Measurements from ENCODE around the gene CPNE8. TPM values are rescaled to one million over a fixed set of nuclear protein-coding genes. Genes with fewer than 3 reads are reported as not detected.

The CPNE8 gene
- total RNA-seq, 1 experiment from 2014 or later, result 13.5 TPM

DNA sequence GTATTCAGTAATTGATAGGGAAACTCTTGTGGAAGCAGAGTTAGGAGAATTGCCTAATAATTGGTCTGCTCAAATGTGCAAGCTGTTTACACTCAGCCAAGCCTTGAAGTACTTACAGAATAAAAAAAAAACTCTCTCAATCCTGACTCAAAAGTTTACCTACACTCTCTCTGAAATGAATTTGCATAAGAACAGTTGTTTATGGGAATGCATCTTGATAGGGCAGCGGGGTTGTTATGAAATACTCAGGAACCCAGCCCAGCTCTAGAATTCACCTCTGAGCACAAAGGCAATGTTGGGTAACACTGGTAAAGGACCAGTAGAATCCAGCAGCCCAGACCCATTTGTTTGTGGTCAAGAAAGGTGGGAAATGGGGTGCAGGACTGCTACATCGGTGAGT is 267.0 kb downstream of the CPNE8 start:
- no TSS peak for BruUV-seq (replicated peaks)
- no peaks in the 10 kb centered on the region for H3K4me1 Mint-ChIP-seq (ENCODE audit: low read depth, unreplicated experiment)
- Histone ChIP-seq H3K9me3 (no peaks in the 10 kb centered on the region), H3K27me3 (replicated peaks; ENCODE audit: control insufficient read depth, insufficient read depth, low read length) (no peaks in the 10 kb centered on the region), H3K4me1 (no peaks in the 10 kb centered on the region), H3K36me3 (ENCODE audit: control insufficient read depth, insufficient read depth, low read length) (no peaks in the 10 kb centered on the region), H3K4me3 (ENCODE audit: low read depth, low read length) (no peak overlapping the region)
- no peak overlapping the region for H3K27ac Mint-ChIP-seq (ENCODE audit: unreplicated experiment)
- ChIA-PET POLR2A (no interaction called here), CTCF (no interaction called here)
- no peaks in the 10 kb centered on the region for H3K9me3 Mint-ChIP-seq (ENCODE audit: unreplicated experiment)
- no peak for DNase-seq
- intact Hi-C loops (cut with micrococcal nuclease; ENCODE audit: unreplicated experiment), result no loop called here
- TF ChIP-seq CTCF (IDR thresholded peaks at IDR 0.05; ENCODE audit: insufficient read depth in 1 of 2, low read depth in 1 of 2, low read length in 1 of 2, severe bottlenecking in 1 of 2, unreplicated experiment in 1 of 2), result no peak
- H3K27me3 Mint-ChIP-seq (ENCODE audit: insufficient read depth, unreplicated experiment), result peaks cover 3% of the 10 kb centered on the region
- no peak overlapping the region for H3K4me3 Mint-ChIP-seq (ENCODE audit: unreplicated experiment)
- no peaks in the 10 kb centered on the region for H3K36me3 Mint-ChIP-seq (ENCODE audit: insufficient read depth, unreplicated experiment)

DNA sequence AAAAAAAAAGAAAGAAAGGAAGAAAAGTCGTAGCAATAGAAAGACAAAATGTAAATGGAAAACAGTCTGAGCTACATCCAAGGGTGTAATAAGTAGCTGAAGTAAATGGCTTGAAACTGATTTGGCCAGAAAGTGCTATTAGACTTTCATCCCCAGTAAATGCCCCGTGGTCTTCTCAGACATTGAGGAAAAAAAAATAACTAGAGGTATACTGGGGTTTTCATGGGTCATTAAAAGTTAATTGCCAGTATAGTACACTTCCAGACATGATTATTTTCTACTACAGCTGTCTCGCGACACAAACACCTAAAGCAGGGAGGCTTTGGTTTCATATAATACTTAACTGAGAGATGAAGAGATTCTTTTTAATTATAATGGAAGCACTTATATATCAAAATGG is 271.9 kb downstream of the CPNE8 start:
- Mint-ChIP-seq H3K4me3 (ENCODE audit: unreplicated experiment) (no peak overlapping the region), H3K9me3 (ENCODE audit: unreplicated experiment) (no peaks in the 10 kb centered on the region), H3K36me3 (ENCODE audit: insufficient read depth, unreplicated experiment) (no peaks in the 10 kb centered on the region), H3K4me1 (ENCODE audit: low read depth, unreplicated experiment) (no peaks in the 10 kb centered on the region), H3K27ac (ENCODE audit: unreplicated experiment) (no peak overlapping the region), H3K27me3 (ENCODE audit: insufficient read depth, unreplicated experiment) (peaks cover 7% of the 10 kb centered on the region)
- H3K36me3 ChIP-seq (ENCODE audit: control insufficient read depth, insufficient read depth, low read length), result no peaks in the 10 kb centered on the region
- BruUV-seq (replicated peaks), result no TSS peak
- ChIA-PET POLR2A (no interaction called here), CTCF (no interaction called here)
- H3K4me3 ChIP-seq (ENCODE audit: low read depth, low read length), result no peak overlapping the region
- H3K27me3 ChIP-seq (replicated peaks; ENCODE audit: control insufficient read depth, insufficient read depth, low read length), result no peaks in the 10 kb centered on the region
- H3K9me3 ChIP-seq, result no peaks in the 10 kb centered on the region
- no peak for DNase-seq
- intact Hi-C loops (cut with micrococcal nuclease; ENCODE audit: unreplicated experiment), result no loop called here
- H3K4me1 ChIP-seq, result no peaks in the 10 kb centered on the region
- no peak for TF ChIP-seq CTCF (IDR thresholded peaks at IDR 0.05; ENCODE audit: insufficient read depth in 1 of 2, low read depth in 1 of 2, low read length in 1 of 2, severe bottlenecking in 1 of 2, unreplicated experiment in 1 of 2)

- no peak overlapping the region for H3K27ac Mint-ChIP-seq (ENCODE audit: unreplicated experiment)
- H3K9me3 ChIP-seq, result no peaks in the 10 kb centered on the region
- intact Hi-C loops (cut with micrococcal nuclease; ENCODE audit: unreplicated experiment), result no loop called here
- H3K27me3 Mint-ChIP-seq (ENCODE audit: insufficient read depth, unreplicated experiment), result peaks cover 6% of the 10 kb centered on the region
- H3K9me3 Mint-ChIP-seq (ENCODE audit: unreplicated experiment), result peaks cover 12% of the 10 kb centered on the region
- H3K4me1 Mint-ChIP-seq (ENCODE audit: low read depth, unreplicated experiment), result no peaks in the 10 kb centered on the region
- TF ChIP-seq CTCF (IDR thresholded peaks at IDR 0.05; ENCODE audit: insufficient read depth in 1 of 2, low read depth in 1 of 2, low read length in 1 of 2, severe bottlenecking in 1 of 2, unreplicated experiment in 1 of 2), result no peak
- no peaks in the 10 kb centered on the region for H3K36me3 ChIP-seq (ENCODE audit: control insufficient read depth, insufficient read depth, low read length)
- no peak overlapping the region for H3K4me3 Mint-ChIP-seq (ENCODE audit: unreplicated experiment)
- BruUV-seq (replicated peaks), result no TSS peak
- no peaks in the 10 kb centered on the region for H3K27me3 ChIP-seq (replicated peaks; ENCODE audit: control insufficient read depth, insufficient read depth, low read length)
- POLR2A ChIA-PET, result no interaction called here
- DNase-seq, result no peak
- CTCF ChIA-PET, result interaction anchor here (0.6 kb wide), 1 partner anchor 17 kb away, joined by 4 read pairs; no protein-coding TSS in a partner anchor
- H3K36me3 Mint-ChIP-seq (ENCODE audit: insufficient read depth, unreplicated experiment), result no peaks in the 10 kb centered on the region
- H3K4me3 ChIP-seq (ENCODE audit: low read depth, low read length), result no peak overlapping the region
- no peaks in the 10 kb centered on the region for H3K4me1 ChIP-seq
Observed at GRCh38 chr12:38629064-38629463, 276.3 kb downstream of the CPNE8 start.
